Renal pelvis (tissue), 4 donors: ENCODE data around the gene JAZF1. TPM values are rescaled to one million over a fixed set of nuclear protein-coding genes. Genes with fewer than 3 reads are reported as not detected.
"Not testable (repeated sequence)": the region's sequence is repeated elsewhere in the genome, so short reads cannot be mapped to it uniquely, and the experiment has no call there.

ENCODE experiments used
- DNase-seq: peaks from one replicate; pipeline ENCODE4 v3.0.0-alpha.2; 2013
- polyA plus RNA-seq, 3 donors: library from polyadenylated mRNA; unstranded; fragments of 120-200 nt; gene quantifications; one replicate each; pipeline ENCODE4 v1.2.1, GENCODE V29; 2013; ENCODE audit not compliant: insufficient read length in 3 of 3

The JAZF1 gene
- polyA plus RNA-seq, 3 donors: 9.9 to 11.0 (median 10.9) TPM

DNA sequence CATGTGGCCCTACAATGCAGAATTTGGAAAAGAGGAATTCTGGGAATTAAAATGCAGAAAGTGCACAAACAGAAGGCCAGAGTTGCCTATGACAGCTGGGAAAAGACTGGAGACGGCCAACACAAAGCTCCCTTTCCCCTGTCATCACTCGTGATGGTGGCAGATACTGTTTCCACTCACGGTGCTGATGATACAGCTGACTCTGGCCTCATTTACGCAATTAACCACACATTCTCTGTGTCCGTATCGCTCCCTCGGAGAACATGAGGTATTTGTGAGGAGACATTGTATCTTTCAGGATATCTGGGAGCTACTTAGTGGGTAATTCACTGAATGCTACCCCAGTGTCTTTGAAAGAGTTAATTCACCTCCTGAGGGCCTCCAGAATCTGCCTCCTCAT lies 267.8 kb downstream of the JAZF1 start:
- DNase-seq: no peak

DNA sequence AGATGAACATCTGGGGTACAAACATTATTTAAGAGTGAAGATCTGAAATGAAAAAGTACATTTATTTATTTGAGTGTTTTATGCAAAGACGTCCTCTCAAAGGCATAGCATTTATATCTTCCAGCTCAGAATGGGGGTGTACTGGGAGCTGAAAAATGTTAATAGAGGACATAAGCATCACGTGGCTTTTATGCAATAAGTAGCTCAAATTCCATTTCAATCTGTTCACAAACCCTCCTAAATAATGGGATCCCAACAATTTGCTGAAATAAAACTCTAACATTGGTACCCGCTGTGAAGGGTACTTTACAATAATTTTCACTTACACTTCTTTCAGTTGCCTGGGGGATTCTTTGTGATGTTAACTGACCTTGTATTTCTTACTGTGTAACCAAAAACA lies 268.7 kb downstream of the JAZF1 start:
- DNase-seq: no peak

DNA sequence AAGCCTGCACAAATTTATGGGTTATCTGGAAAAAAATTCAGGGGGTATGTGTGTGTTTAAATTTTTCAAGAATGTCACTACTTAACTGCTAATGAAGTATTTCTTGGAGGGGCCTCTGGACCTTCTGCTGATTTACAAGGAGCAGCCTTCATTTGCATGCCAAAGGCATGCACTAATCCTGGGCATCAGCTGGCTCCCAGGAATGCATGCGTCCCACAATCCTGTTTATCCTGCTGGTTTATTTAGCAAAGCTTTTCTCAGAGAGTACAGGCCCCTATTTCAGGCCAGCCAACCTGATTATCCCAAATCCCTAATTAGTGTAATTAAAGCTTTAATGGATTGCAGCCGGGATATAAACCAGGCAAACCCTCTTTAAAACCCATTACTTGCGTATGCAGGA lies 270.3 kb downstream of the JAZF1 start:
- DNase-seq: no peak

DNA sequence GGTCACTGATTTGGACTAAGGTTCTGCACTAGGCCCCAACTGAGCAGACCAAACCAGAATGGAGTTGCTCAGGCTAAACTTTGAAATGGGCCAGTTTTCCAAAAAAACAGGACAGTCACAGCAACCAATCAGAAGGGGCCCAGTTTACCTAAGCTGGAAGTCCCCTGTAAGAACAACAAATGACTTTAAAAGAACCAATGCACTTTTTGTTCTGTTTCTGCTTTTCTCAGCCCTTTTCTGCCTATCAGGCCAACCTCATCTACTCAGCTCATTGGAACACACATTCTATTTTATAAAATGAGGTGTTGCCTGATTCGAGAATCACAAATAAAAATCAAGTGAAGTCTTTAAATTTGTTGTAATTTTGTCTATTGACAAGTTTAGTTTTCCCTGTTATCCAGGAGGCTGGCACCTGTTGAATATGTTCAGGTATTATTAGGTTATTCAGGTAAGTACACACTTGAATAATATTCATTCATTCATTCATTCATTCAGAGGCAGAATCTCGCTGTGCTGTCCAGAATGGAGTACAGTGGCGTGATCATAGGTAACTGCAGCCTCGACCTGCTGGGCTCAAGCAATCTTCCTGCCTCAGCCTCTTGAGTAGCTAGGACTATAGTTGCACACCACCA lies 271.9 kb downstream of the JAZF1 start:
- DNase-seq: no peak

DNA sequence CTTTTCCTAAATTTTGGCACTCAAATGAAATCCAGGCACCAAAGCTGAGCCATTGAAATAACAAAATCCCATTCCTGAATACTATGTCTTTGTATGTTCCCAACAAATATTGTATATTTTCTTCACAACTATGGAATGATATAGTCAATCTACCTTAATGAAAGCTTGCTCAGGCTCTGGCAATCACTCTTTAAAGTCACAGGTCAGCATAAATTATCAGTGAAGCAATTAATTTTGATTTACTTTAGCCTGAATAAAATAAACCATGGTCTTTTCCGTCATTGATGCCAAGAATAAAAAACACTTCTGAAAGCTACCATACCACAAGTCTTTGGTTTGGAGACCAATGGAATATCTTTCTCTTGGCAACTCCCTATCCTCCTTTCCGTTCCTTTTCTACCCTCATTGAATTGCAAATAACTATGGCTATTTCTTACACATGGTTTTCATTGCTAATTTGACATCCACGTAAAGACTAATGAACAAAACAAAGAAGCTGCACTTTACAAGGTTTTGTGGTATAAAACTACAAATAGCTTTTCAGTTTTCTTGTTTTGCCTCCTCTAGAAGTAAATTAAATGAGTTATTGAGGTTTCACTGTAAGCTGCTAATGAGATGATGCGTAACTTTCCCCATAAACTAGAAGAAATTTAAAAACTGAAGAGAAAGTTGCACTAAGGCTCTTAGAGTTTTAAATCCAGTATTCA lies 274.1 kb downstream of the JAZF1 start:
- DNase-seq: no peak

DNA sequence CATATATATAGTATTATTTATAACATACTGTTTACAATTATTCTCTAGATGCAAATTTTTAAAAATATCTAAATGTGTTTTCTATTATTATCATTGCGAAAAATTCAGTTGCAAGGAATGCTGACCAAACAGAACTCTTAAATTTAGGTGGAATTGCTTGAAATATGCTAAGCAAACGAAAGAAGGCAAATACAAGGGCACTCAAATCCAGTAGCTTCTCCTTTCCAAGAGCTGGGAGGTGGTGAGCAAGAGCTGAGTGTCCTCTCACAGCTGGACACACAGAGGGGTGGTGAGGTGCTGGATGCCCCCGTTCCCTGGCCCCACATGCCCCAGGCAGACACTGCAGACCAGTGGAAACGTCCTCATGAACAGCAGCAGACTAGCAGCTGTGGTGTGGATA lies 274.6 kb downstream of the JAZF1 start:
- DNase-seq: no peak

DNA sequence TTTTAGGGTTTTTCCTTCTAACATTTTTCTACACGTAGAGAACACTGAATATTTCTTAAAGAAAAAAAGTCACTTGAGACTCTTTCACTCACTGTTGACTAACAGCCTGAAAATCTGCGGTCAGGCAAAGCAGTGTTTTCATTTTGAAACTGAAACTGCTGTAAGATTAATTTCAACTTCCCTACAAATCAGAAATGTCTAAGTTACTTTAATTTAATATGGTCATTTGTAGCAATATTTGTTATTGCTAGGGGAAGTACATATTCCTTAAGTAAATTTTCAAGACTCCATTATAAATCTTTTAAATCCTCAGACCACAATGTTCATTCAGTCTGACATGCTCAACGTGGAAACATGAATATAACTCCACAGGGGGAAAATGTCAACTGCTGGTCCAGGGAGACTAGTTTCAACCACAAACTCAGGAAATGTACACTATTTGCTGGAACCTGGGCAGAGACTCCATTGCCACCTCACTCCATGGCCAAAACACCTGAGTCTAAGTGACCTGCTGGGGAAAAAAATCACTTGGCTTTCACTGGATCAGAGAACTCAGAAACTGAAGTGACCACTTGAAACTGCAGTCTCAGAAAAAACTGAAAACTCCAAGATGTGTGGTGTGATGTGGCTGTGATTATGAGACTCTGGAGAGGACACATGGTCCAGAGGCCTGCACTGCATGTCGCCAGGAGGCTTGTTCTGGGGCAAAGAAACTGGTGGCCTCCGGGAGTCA lies 279.4 kb downstream of the JAZF1 start:
- DNase-seq: no peak

DNA sequence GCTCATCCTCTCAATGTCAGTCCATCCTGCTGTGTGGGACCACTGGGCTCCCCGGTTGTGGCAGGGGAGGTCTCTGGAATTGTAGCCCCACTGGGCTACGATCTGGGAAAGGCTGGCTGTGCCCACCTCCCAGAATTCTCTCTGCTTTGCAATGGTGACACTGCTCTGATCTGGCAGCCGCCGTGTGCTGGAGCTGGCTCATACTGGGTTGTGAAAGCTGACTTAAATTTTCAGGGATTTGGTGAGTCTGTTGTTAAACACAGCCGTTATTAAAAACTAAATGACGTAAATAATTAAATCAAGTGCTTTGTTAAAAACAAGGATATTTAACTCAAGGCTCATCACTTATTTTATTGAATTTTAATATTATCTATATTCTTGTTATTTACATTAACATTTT lies 280.6 kb downstream of the JAZF1 start:
- no peak for DNase-seq

DNA sequence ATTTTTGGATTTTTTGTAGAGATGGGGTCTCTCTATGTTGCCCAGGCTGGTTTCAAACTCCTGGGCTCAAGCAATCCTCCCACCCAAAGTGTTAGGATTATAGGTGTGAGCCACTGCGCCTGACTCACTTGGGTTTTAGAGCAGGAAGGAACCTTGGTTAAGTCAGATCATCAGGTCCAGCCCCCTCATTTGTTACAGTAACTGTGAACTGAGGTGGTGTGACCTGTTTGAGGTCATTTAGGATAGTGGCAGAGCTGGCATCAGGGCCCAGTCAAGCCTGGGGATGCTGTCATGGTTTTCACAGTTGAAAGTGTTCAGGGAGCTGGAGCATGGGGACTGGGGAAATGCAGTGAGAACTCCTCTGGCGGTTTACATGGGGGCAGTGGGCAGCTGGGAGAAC lies 281.0 kb downstream of the JAZF1 start:
- no peak for DNase-seq

DNA sequence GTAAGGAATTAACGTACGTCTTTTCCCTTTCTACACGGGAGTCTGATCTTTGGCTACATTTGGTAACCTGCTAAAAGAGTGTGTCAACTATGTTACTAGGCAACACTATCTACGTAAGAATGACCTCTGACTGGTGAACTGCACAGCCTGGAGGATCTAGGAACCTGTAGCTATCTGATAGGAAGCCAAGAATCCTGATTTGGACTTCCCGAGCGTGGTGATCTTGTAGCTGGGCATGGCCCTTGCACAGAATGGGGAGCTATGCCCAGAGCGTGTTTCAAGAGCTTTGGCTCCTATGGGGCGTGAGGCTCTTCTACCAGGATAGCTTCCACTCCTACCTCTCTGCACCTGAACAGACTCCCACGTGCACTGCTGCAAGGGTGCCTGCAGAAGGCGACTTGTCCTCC lies 283.2 kb downstream of the JAZF1 start:
- no peak for DNase-seq

DNA sequence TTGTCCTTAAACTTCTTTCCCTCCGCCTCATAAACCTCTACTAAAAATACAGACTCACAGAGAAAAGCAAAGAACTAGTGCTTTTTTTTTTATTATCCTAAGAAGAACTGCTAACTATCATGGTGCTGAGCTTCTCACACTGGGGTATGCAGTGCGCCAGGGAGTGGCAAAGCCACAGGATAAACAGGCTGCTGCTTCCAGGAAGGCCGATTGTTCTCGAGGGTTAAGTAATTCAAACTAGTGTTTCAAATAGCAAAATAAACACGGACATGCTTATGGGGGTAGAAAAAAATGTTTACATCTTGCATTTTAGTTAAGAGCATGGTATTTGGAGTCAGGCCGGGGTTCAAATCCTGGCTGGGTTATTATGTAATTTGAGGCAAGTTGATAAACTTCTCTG lies 283.6 kb downstream of the JAZF1 start:
- no peak for DNase-seq

DNA sequence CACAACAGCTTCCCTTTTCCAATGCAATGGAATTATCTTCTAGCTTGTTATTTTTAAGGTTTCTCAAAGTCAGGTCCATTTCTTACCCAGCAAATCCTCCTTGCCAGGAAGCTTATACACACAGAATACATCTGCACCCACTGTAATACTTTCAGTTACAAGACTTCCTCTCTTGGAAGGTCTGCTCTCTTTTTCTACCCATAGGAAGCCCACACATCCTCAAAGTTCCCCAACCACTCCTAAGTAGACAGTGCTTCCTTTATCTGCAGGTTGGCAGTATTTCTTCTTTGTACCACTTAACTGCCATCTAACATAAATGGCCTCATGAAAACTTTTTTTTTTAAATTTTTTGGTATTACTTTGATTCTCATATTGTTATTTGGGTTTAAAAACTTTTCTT lies 285.0 kb downstream of the JAZF1 start:
- no peak for DNase-seq

DNA sequence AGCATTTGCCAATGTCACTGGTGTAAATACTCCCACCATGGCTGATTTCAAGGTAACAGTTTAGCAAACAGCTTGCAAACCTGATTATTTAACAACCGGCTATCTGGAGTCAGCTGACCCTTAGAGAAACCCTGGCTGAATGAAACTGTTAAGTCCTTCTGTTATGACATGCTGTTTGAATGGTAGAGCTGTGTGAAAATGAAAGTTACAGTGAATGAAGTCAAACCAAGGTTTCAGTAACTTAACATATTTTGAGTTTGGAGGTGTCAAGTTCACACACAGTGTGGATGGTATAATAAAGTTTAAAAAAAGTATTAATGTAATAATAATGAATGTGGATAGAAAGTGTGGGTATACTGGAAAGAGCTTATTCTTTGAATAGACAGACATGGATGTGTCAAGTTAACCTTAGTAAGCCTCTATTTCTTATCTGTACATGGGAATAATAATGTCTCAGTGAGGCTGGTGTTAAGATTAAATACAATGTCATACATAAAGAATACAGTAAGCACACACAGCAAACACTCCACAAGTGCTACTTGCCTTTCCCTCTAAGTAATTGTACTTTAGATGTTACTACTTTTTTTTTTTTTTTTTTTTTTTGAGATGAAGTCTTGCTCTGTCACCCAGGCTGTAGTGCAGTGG lies 290.3 kb downstream of the JAZF1 start:
- no peak for DNase-seq

DNA sequence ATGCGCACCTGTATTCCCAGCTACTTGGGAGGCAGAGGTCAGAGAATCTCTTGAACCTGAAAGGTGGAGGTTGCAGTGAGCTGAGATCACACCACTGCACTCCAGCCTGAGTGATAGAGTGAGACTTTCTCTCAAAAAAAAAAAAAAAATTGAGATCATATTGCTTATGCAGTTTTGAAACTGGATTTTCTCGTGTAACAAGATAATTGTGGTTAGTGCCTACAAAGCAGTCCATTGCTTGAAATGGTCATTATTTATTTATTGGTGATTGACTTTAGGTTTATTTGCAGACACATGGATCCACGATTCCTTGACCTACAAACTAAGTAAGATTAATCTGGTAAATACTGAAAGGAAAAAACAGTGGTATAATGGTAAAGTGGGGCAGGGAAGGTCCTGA lies 290.8 kb downstream of the JAZF1 start:
- DNase-seq: no peak

DNA sequence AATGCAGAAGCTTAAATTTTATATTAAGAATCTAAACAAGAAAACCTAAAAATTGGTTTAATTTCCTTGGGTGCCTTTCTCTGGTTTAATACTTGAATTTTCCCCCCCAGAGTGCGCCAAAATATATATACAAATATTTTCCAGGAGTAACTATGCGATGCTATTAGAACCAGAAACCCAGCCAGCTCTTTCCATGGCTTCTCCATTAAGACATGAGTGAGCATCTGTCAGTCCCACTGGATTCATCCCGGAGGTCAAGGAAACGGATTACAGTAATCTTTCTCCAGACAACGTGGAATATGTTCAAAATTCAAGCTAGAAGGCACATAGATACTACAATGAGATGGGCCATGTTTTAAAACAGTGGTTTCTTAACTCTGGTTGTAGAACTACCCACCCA lies 291.9 kb downstream of the JAZF1 start:
- DNase-seq: no peak

DNA sequence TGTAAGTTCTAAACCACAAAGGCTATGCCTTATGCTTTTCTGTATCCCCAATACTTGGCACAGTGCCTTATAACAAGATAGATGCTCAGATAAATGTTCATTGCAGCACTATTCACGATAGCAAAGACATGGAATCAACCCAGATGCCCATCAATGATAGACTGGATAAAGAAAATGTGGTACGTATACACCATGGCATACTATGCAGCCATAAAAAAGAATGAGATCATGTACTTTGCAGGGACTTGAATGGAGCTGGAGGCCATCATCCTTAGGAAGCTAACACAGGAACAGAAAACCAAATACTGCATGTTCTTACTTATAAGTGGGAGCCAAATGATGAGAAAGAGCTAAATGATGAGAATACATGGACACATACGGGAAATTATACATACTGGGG lies 293.9 kb downstream of the JAZF1 start:
- not testable (repeated sequence) for DNase-seq

DNA sequence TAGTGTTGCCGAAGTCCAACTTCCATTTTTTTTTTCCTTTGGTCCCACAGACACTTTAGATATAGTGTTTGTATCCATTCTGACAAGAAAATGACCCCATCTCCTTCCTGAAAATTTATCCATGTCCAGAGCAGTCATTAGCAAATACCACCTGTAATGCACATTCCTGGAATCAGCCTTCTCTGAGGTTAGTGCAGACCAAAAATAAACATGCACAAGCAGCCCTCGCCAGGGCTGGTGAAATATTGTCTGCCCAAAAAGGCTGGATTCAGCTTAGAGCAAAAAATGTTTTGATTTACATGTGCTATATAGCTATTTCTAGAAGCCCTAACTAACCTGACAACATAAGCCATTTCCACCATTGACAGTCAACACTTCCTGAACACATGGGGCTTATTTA lies 294.9 kb downstream of the JAZF1 start:
- DNase-seq: no peak

DNA sequence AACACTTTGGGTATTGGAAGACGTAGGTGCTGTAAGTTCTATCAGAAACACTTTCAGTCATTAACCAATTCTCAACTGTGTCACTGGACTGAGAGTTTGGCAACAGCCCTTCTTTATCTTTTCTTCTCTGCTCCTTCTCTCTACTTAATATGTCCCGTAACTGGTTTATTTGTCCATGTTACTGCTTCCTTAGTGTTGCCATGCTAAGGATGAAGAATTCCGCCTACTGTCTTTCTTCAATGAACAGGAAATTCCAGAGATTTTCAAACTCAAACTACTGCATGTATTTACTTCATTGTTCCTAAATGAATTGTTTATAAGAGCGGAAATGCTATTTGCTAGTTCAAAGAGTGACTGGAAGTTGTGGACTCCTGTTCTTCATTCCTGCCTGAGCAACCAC lies 296.9 kb downstream of the JAZF1 start:
- no peak for DNase-seq

DNA sequence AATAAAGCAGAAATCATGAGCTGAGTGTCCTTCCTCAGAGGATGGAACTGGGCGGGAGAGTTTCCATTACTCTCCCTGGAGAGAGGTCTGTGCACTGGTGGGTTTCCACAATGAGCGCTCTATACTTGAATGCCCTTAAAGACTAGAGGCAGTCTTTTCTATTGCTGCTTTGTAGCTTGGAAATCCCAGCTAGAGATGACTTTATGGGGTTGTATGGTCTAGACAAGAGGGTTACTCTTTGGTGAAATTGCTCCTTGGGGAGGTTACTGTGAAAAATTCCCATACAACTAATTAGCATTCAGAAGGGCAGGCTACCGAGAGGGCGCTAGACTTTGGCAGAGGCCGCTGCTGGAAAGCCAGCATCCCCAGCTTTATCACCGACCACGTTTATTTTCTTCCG lies 303.8 kb downstream of the JAZF1 start:
- no peak for DNase-seq

DNA sequence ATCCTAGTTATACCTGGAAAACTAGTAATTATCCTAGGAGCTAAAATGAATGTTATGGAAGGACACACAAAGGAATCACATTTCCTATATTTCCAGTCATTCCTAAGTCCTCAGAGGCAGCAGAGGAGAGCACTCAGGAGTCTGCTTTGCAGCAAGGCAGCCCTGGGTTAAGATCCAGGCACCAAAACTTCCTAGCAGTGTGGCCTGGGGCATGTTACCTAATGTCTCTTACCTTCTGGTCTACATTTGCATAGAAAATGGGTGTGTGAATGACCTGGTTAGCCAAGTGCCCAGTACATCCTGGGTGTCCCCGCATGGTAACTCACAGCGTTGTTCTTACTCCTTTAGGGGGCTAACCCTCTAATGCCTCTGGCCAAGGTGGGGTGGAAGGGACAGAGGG lies 304.8 kb downstream of the JAZF1 start:
- DNase-seq: no peak

DNA sequence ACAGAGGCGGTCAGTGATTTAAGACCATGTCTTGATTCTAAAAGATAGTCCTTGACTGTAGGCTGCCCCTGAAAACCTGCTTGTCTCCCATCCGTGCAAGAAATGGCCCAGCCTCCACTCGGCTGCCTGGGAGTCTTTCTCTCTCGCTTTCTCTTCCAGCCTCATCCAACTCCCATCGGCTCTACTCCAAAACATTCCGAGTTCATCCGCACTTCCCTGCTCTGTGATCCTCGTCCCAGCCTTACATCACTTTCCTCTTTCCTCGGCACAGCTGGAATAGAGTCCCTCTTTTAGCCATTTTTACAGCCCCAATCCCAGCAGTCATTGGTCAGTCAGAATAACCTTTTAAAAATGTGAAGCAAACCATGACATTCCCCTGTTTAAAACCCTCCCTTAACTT lies 305.5 kb downstream of the JAZF1 start:
- no peak for DNase-seq

DNA sequence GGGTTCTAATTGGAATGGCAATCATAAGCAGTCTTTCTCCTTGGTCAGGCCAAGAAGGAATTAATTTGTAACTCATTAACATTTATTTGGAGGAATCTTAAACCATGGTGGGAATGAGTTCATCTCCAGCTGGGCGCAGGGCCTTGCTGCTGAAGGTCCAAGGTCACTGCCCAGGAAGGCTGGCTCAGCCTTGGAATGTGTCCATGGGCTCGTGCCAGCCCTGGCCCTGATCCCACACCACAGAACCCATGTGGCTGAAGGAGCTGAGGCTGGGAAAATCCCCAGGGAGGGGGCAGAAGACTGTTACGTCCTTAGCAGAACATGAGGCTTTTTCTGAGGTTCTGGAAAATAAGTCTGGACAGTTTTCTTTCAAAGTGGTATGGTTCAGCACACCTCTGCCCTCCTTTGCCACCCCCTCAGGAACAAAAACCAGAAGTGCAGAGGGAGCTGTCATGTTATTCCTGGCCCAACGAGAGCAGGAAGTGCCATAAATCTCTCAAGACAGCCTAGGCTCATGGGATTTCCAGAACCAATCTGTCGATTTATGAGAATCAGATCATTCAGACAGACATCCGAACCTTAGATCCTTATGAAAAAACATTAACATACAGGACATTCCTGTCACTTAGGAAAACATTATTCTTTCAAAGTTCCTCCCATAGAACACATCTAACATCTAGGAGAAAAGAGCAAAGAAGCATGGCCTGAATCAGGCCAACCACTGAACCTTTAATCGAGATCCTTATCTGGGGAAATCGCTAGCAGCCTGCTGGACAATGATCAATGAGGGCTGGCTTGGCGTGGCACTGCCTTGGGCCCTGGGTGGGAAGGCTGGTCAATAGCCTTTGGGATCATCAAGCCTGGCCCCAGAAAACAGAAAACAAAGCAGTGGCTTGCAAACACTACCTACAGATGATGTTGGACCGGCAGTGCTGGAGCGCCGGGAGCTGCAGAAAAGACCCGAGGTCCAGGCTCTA lies 306.3 kb downstream of the JAZF1 start:
- DNase-seq: no peak
